SH-SY5Y (cell line): ENCODE data around the gene ADGRE1.

Experiments used
- GATA2 ChIP-seq: IDR thresholded peaks from 2 replicates; pipeline ENCODE4 v1.6.1; 2011; ENCODE audit warnings: mild to moderate bottlenecking, low read depth, low read length
- GATA3 ChIP-seq: IDR thresholded peaks from 2 replicates; pipeline ENCODE4 v1.6.1; 2011; ENCODE audit warnings: low read depth, mild to moderate bottlenecking, low read length, moderate library complexity

DNA sequence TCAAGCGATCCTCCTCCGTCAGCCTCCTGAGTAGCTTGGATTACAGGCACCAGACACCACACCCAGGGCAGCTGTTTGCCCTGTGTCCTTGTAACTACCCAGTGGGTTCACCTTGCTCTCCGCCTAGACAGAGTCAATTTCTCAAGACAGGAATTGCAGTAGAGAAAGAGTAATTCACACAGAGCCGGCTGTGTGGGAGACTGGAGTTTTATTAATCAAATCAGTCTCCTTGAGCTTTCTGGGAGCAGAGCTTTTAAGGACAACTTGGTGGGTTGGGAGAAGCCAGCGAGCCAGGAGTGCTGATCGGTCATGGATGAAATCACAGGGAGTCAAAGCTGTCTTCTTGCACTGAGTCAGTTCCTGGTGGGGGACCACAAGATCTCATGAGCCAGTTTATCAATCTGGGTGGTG is 20.6 kb upstream of the ADGRE1 start:
- TF ChIP-seq GATA2 (no peak), GATA3 (no peak)
